Mesenchymal stem cell (in vitro differentiated cells and primary cell): ENCODE results near the gene RPL15.

Experiments used
- DNase-seq: peaks from one replicate; pipeline ENCODE4 v3.0.0-alpha.2; 2013
- H2AFZ ChIP-seq: one replicate; pipeline ENCODE4 v1.6.1; 2013; ENCODE audit warnings: low read depth, mild to moderate bottlenecking, control low read depth, inconsistent platforms, low read length, moderate library complexity
- H2AK5ac ChIP-seq: 2 replicates; pipeline ENCODE4 v1.6.1; 2013; ENCODE audit warnings: low read length, moderate library complexity, mild to moderate bottlenecking, inconsistent platforms; ENCODE audit not compliant: severe bottlenecking
- H2BK120ac ChIP-seq: one replicate; pipeline ENCODE4 v1.6.1; 2013; ENCODE audit warnings: low read depth, mild to moderate bottlenecking, inconsistent platforms, low read length, moderate library complexity
- H2BK12ac ChIP-seq, 2 experiments: one replicate each; pipeline ENCODE4 v1.6.1; 2013; ENCODE audit warnings: inconsistent platforms in 2 of 2, low read length in 2 of 2, mild to moderate bottlenecking in 2 of 2, moderate library complexity in 2 of 2, control low read depth in 1 of 2
- H2BK15ac ChIP-seq: one replicate; pipeline ENCODE4 v1.6.1; 2013; ENCODE audit warnings: mild to moderate bottlenecking, low read depth, inconsistent platforms; ENCODE audit not compliant: poor library complexity, severe bottlenecking
- H2BK5ac ChIP-seq: 2 replicates; pipeline ENCODE4 v1.6.1; 2013; ENCODE audit warnings: low read depth, mild to moderate bottlenecking, low read length, control low read depth, inconsistent platforms; ENCODE audit not compliant: poor library complexity, severe bottlenecking
- H3K14ac ChIP-seq, 2 experiments: one replicate each; pipeline ENCODE4 v1.6.1; 2013; ENCODE audit warnings: inconsistent platforms in 2 of 2, low read length in 2 of 2, control low read depth in 1 of 2, mild to moderate bottlenecking in 1 of 2, moderate library complexity in 1 of 2
- H3K18ac ChIP-seq, 2 experiments: one replicate each; pipeline ENCODE4 v1.6.1; 2013; ENCODE audit warnings: inconsistent platforms in 2 of 2, low read length in 2 of 2, control low read depth in 1 of 2, low read depth in 1 of 2, mild to moderate bottlenecking in 1 of 2
- H3K23ac ChIP-seq, 2 experiments: one replicate each; pipeline ENCODE4 v1.6.1; 2013; ENCODE audit warnings: inconsistent platforms in 2 of 2, low read length in 2 of 2, mild to moderate bottlenecking in 2 of 2, moderate library complexity in 2 of 2, control low read depth in 1 of 2
- H3K27ac ChIP-seq: 2 replicates; pipeline ENCODE4 v1.5.1; 2013; ENCODE audit warnings: mild to moderate bottlenecking, moderate library complexity, low read length, control low read depth, inconsistent platforms; ENCODE audit not compliant: poor library complexity, severe bottlenecking
- H3K27me3 ChIP-seq, 2 experiments: 2 replicates each; pipeline versions ENCODE4 v1.6.1 to v1.7.0; 2013; ENCODE audit warnings: low read length in 2 of 2, mild to moderate bottlenecking in 2 of 2, moderate library complexity in 2 of 2, control low read depth in 1 of 2, inconsistent platforms in 1 of 2; ENCODE audit not compliant: control insufficient read depth in 1 of 2, insufficient read depth in 1 of 2
- H3K36me3 ChIP-seq, 2 experiments: 2 replicates each; pipeline versions ENCODE4 v1.6.1 to v1.7.0; 2013; ENCODE audit warnings: low read length in 2 of 2, control low read depth in 1 of 2, inconsistent platforms in 1 of 2, low read depth in 1 of 2, mild to moderate bottlenecking in 1 of 2; ENCODE audit not compliant: insufficient read depth in 2 of 2, control insufficient read depth in 1 of 2
- H3K4ac ChIP-seq, 2 experiments: one replicate each; pipeline ENCODE4 v1.6.1; 2013; ENCODE audit warnings: inconsistent platforms in 2 of 2, low read length in 2 of 2, mild to moderate bottlenecking in 2 of 2, moderate library complexity in 2 of 2, control low read depth in 1 of 2, low read depth in 1 of 2
- H3K4me1 ChIP-seq: 2 replicates; pipeline ENCODE4 v1.6.1; 2013; ENCODE audit warnings: low read depth, low read length, control low read depth; ENCODE audit not compliant: control insufficient read depth, insufficient read depth
- H3K4me2 ChIP-seq: 2 replicates; pipeline ENCODE4 v1.6.1; 2013; ENCODE audit warnings: low read length, mild to moderate bottlenecking, inconsistent platforms; ENCODE audit not compliant: poor library complexity, severe bottlenecking
- H3K4me3 ChIP-seq, 2 experiments: 2 replicates each; pipeline versions ENCODE4 v1.5.1 to v1.7.0; 2013; ENCODE audit warnings: low read length in 2 of 2, mild to moderate bottlenecking in 2 of 2, control low read depth in 1 of 2, low read depth in 1 of 2; ENCODE audit not compliant: insufficient read depth in 1 of 2
- H3K79me1 ChIP-seq: replicated peaks from 2 replicates; pipeline ENCODE4 v1.6.1; 2013; ENCODE audit warnings: mild to moderate bottlenecking, control low read depth, low read length, inconsistent platforms; ENCODE audit not compliant: poor library complexity, severe bottlenecking
- H3K9ac ChIP-seq: 2 replicates; pipeline ENCODE4 v1.7.0; 2013; ENCODE audit warnings: mild to moderate bottlenecking, low read length, moderate library complexity
- H3K9me3 ChIP-seq: 2 replicates; pipeline ENCODE4 v1.7.0; 2013; ENCODE audit warnings: mild to moderate bottlenecking, low read length; ENCODE audit not compliant: control insufficient read depth
- H4K8ac ChIP-seq: one replicate; pipeline ENCODE4 v1.6.1; 2013; ENCODE audit warnings: inconsistent platforms, mild to moderate bottlenecking, low read length, moderate library complexity
- H4K91ac ChIP-seq: one replicate; pipeline ENCODE4 v1.6.1; 2013; ENCODE audit warnings: mild to moderate bottlenecking, low read length, inconsistent platforms
- WGBS: methylation state at CpG from one replicate; pipeline ENCODE4 v1.1.7; 2013; ENCODE audit warnings: mixed read lengths; 5-methylcytosine and 5-hydroxymethylcytosine counted together

RPL15 gene

GRCh38 chr3:23969393-23969792 lies 52.5 kb downstream of the RPL15 start:
- Histone ChIP-seq H3K9me3 (no peaks in the 10 kb centered on the region), H3K27me3 (no peaks in the 10 kb centered on the region), H3K36me3 (peaks cover 2 to 71% of the 10 kb centered on the region in 2 experiments), H3K23ac (no peak overlapping the region), H2AK5ac (no peak overlapping the region), H3K27ac (no peak overlapping the region), H3K14ac (no peak overlapping the region), H2BK120ac (no peak overlapping the region), H3K4ac (no peak overlapping the region), H3K18ac (no peak overlapping the region), H3K79me1 (peaks cover 7% of the 10 kb centered on the region), H4K91ac (no peak overlapping the region), H2BK12ac (no peak overlapping the region), H3K9ac (no peak overlapping the region), H3K4me2 (no peak overlapping the region), H2BK15ac (no peak overlapping the region), H3K4me3 (no peak overlapping the region), H3K4me1 (peaks cover 2% of the 10 kb centered on the region), H4K8ac (no peak overlapping the region), H2AFZ (no peak overlapping the region), H2BK5ac (no peak overlapping the region)
- WGBS, result 98% methylated on average over 2 of the region's 4 CpGs
- DNase-seq, result no peak
